ENCODE data around the gene SERPINA5. TPM values are rescaled to one million over a fixed set of nuclear protein-coding genes. Genes with fewer than 3 reads are reported as not detected.
"Not testable (repeated sequence)": the region's sequence is repeated elsewhere in the genome, so short reads cannot be mapped to it uniquely, and the experiment has no call there.

SERPINA5 gene
- total RNA-seq, 1 donor from 2014 or later = 2.4 TPM

GRCh38 chr14:94630396-94630795 is 49.2 kb downstream of the SERPINA5 start:
- TF ChIP-seq, protein P1, sequence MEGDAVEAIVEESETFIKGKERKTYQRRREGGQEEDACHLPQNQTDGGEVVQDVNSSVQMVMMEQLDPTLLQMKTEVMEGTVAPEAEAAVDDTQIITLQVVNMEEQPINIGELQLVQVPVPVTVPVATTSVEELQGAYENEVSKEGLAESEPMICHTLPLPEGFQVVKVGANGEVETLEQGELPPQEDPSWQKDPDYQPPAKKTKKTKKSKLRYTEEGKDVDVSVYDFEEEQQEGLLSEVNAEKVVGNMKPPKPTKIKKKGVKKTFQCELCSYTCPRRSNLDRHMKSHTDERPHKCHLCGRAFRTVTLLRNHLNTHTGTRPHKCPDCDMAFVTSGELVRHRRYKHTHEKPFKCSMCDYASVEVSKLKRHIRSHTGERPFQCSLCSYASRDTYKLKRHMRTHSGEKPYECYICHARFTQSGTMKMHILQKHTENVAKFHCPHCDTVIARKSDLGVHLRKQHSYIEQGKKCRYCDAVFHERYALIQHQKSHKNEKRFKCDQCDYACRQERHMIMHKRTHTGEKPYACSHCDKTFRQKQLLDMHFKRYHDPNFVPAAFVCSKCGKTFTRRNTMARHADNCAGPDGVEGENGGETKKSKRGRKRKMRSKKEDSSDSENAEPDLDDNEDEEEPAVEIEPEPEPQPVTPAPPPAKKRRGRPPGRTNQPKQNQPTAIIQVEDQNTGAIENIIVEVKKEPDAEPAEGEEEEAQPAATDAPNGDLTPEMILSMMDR (conservative IDR thresholded peaks at IDR 0.05; ENCODE audit: low read depth, low read length) = no peak
- no peak for DNase-seq (ENCODE audit: low read depth)
- H3K4me3 ChIP-seq (ENCODE audit: low read depth, low read length) = no peak overlapping the region

DNA sequence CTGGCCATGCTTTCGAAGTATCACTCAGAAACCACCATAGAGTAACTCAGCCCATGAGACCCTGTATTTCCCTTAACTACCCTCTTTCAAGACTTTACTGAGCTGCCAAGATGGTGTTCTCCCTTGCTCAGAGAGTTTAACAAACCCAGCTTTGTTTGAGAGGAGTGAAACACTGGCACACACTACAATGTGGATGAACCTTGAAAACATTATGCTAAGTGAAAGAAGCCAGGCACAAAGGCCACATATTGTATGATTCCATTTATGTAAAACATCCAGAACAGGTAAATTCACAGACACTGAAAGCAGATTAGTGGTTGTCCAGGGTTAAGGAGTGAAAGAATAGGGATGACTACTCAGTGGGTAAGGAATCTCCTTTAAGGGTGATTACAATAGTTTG is 49.8 kb downstream of the SERPINA5 start:
- no peak for DNase-seq (ENCODE audit: low read depth)
- TF ChIP-seq, protein P1 (conservative IDR thresholded peaks at IDR 0.05; ENCODE audit: low read depth, low read length) = no peak
- no peak overlapping the region for H3K4me3 ChIP-seq (ENCODE audit: low read depth, low read length)

GRCh38 chr14:94631536-94632304 is 50.5 kb downstream of the SERPINA5 start:
- no peak for DNase-seq (ENCODE audit: low read depth)
- no peak overlapping the region for H3K4me3 ChIP-seq (ENCODE audit: low read depth, low read length)
- TF ChIP-seq, protein P1 (conservative IDR thresholded peaks at IDR 0.05; ENCODE audit: low read depth, low read length) = no peak

- TF ChIP-seq, protein P1 (conservative IDR thresholded peaks at IDR 0.05; ENCODE audit: low read depth, low read length) = no peak
- no peak for DNase-seq (ENCODE audit: low read depth)
- H3K4me3 ChIP-seq (ENCODE audit: low read depth, low read length) = no peak overlapping the region
Observed at GRCh38 chr14:94632305-94632590, 51.0 kb downstream of the SERPINA5 start.

- no peak overlapping the region for H3K4me3 ChIP-seq (ENCODE audit: low read depth, low read length)
- TF ChIP-seq, protein P1 (conservative IDR thresholded peaks at IDR 0.05; ENCODE audit: low read depth, low read length) = no peak
- no peak for DNase-seq (ENCODE audit: low read depth)
Observed at GRCh38 chr14:94633121-94633520, 51.9 kb downstream of the SERPINA5 start.

GRCh38 chr14:94635154-94635553 is 53.9 kb downstream of the SERPINA5 start:
- no peak overlapping the region for H3K4me3 ChIP-seq (ENCODE audit: low read depth, low read length)
- no peak for DNase-seq (ENCODE audit: low read depth)
- TF ChIP-seq, protein P1 (conservative IDR thresholded peaks at IDR 0.05; ENCODE audit: low read depth, low read length) = no peak

GRCh38 chr14:94636744-94637412 is 55.7 kb downstream of the SERPINA5 start:
- no peak overlapping the region for H3K4me3 ChIP-seq (ENCODE audit: low read depth, low read length)
- TF ChIP-seq, protein P1 (conservative IDR thresholded peaks at IDR 0.05; ENCODE audit: low read depth, low read length) = peak; percentile 38

GRCh38 chr14:94637814-94638213 is 56.6 kb downstream of the SERPINA5 start:
- DNase-seq (ENCODE audit: low read depth); H3K4me3 ChIP-seq (ENCODE audit: low read depth, low read length): not testable (repeated sequence)

More at GRCh38 chr14:94636744-94637412, 55.7 kb downstream of the SERPINA5 start:
- no peak for DNase-seq (ENCODE audit: low read depth)
